ENCODE measurements around the gene IVD.

The IVD gene

GRCh38 chr15:40367371-40367685 is 38.3 kb upstream of the IVD start:
- no peak for TF ChIP-seq CTCF (conservative IDR thresholded peaks at IDR 0.05; ENCODE audit: control insufficient read depth, insufficient read depth, low read depth, low read length)
- no peak for DNase-seq (ENCODE audit: low read depth)
- no peak overlapping the region for H3K4me3 ChIP-seq (ENCODE audit: control insufficient read depth, low read depth, low read length)

- no peak overlapping the region for H3K4me3 ChIP-seq (ENCODE audit: control insufficient read depth, low read depth, low read length)
- peak; percentile 81 for DNase-seq (ENCODE audit: low read depth)
- TF ChIP-seq CTCF (conservative IDR thresholded peaks at IDR 0.05; ENCODE audit: control insufficient read depth, insufficient read depth, low read depth, low read length): peak; percentile 44
These were observed 37.6 kb upstream of the IVD start for GRCh38 chr15:40367686-40368611.

- no peak for DNase-seq (ENCODE audit: low read depth)
- H3K4me3 ChIP-seq (ENCODE audit: control insufficient read depth, low read depth, low read length): no peak overlapping the region
- no peak for TF ChIP-seq CTCF (conservative IDR thresholded peaks at IDR 0.05; ENCODE audit: control insufficient read depth, insufficient read depth, low read depth, low read length)
These were observed 36.7 kb upstream of the IVD start for GRCh38 chr15:40368719-40369473.

- DNase-seq (ENCODE audit: low read depth): no peak
- H3K4me3 ChIP-seq (ENCODE audit: control insufficient read depth, low read depth, low read length): no peak overlapping the region
- TF ChIP-seq CTCF (conservative IDR thresholded peaks at IDR 0.05; ENCODE audit: control insufficient read depth, insufficient read depth, low read depth, low read length): no peak
These were observed 36.1 kb upstream of the IVD start for GRCh38 chr15:40369474-40369869.

GRCh38 chr15:40369971-40370370 is 35.6 kb upstream of the IVD start:
- TF ChIP-seq CTCF (conservative IDR thresholded peaks at IDR 0.05; ENCODE audit: control insufficient read depth, insufficient read depth, low read depth, low read length): no peak
- H3K4me3 ChIP-seq (ENCODE audit: control insufficient read depth, low read depth, low read length): no peak overlapping the region
- DNase-seq (ENCODE audit: low read depth): no peak

GRCh38 chr15:40372981-40373380 is 32.6 kb upstream of the IVD start:
- no peak overlapping the region for H3K4me3 ChIP-seq (ENCODE audit: control insufficient read depth, low read depth, low read length)
- DNase-seq (ENCODE audit: low read depth): no peak
- no peak for TF ChIP-seq CTCF (conservative IDR thresholded peaks at IDR 0.05; ENCODE audit: control insufficient read depth, insufficient read depth, low read depth, low read length)

Measured in fibroblast of mammary gland (primary cell).